Measurements from ENCODE around the gene ABCD4.
A peak's percentile ranks its signal among the peaks of the same experiment; 100 is the strongest.

The ABCD4 gene

DNA sequence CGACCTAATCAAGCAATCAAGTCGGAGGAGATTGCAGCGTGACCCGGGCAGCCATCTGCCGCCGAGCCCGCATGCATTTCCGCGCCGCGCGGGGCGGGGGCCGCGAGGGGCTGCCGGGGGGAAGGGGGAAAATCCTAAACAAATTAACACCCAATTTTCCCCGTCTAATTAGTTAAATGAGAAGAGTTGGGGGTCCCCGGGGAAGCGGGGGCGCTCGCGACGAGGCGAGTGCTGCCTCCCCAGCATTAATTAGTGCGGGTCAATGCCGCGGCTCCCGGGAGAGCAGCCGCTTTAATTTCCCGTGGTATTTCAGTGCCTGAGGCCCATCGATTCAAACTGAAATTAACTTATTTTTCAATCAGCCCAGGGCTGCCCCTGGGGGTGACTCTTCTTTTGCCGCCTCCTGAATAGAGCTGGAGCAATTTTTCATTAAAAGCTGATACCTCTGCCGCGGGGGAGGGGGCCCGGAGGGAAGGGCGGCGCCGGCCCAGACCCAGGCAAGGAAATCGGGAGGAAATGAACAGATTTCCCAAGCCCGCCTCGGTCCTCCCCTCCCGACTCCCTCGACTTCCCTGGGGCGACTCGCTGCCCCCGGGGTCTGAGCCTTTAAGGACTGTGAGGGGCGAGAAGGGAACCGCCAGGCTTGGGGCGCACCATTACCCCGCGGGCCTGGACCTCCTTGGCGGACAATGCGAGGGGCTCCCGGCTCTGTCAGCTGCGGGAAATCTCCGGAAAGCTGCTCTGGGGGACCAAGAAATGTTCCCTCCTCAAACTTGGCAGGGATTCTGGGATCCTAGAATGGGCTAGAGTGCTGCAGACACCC, 44.6 kb downstream of the ABCD4 start:
- no peak for DNase-seq

- DNase-seq, result peak; percentile 71
These were observed 45.4 kb downstream of the ABCD4 start for GRCh38 chr14:74257078-74257940.

DNA sequence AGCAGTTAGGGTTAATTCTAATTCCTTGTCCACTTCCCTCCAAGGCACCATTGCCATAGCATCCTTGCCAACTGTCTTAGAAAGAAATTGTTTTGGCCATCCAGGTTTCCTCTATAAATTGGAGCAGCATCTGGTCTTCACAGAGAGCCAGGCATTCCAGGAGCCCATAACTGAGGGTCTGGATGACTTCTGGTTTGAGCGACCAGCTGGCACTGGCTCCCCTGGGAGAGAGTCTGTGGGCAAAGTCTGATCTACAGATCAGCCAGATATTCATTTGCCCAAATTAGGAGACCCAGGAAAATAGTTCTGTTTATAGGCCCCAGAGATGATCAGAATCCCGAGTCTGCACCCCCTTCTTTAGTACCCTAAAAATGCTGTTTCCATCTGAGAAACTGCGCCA, 47.5 kb downstream of the ABCD4 start:
- DNase-seq, result no peak

- no peak for DNase-seq
These were observed 53.0 kb downstream of the ABCD4 start for GRCh38 chr14:74249433-74250375.

DNA sequence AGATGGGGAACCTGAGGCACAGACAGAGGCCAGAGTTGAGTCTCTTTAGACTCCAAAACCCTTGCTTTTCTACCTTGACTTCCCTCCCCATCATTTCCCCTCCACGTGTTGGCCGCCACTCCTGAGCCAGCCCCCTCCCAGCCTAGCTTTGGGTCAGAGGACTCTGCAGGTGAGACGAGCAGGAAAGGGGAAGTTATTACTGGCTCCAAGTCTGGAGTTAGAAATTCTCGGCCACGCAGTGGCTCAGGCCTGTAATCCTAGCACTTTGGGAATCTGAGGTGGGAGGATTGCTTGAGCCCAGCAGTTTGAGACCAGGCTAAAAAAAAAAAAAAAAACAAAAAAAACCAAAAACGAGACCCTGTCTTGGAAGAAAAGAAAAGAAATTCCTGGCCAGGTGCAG, 54.7 kb downstream of the ABCD4 start:
- DNase-seq, result no peak

DNA sequence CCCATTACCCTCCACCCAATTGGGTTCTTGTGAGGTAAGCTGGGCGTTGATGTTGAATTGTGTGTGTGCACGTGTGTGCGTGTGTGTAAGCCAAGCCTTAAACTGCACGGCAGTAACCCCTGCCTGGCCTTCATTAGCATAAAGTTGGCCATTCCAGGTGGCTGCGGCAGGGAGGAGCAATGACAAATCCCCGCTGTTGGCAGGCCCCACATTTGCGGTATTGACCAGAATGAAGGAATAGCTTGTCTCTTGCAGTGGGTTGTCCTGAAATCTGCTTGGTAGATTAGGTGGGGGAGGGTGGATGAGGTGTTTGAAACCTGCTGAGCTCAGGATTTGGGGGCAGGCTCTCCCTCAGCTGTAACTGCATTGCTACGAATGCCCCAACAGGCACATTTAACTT, 56.2 kb downstream of the ABCD4 start:
- no peak for DNase-seq

GRCh38 chr14:74245292-74245691, 57.4 kb downstream of the ABCD4 start:
- DNase-seq, result no peak

DNA sequence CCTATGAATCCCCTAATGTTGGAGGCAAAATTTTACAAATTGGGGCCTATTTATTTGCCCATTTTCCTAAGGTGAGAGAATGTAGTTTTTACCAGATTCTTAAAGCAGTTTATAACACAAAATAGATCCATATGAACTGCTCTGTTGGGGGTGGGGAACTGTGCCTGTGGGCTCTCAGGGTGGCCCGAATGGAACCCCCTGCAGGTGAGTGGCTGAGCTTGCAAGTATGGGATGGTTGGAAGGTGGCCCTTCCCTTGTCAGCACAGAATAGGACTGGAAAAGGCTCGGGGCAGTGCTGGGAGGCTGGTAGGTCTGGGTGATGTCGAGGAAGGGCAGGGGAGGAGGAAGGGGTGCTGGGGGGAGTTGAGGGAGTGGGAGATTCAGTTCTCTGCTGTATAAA, 58.6 kb downstream of the ABCD4 start:
- no peak for DNase-seq

DNA sequence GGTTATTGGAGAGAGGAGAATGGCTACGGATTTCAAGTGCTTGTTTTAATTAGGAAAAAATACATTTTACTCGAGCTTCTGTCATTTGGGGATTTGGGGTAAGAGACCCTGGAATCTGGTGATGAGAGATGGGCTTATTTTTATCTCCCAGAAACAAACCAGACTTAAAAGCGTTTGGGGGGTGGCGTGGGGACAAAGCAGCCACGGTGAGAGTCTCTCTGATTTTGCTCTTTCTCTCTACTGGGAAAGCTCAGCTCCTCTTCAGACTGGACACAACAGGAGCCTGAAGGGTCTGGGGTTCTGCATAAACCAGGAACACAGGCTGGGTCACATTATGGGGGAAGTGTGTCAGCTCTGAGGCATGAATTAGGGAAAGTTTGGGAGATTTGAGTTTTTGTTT, 59.7 kb downstream of the ABCD4 start:
- no peak for DNase-seq

DNA sequence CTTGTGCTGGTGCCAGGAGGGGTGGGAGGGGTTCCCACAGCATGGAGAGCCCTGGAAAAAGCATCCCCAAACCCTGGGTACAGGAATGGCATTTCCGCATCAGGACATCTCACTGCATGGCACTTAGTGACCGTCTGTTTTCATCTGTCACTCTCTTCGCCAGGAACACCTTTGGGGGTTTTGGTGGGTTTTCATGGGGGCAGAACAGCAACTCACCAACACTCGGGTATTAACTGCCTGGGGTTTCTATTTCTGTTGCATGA, 60.0 kb downstream of the ABCD4 start:
- no peak for DNase-seq

GRCh38 chr14:74242021-74242779, 60.5 kb downstream of the ABCD4 start:
- DNase-seq, result no peak

DNA sequence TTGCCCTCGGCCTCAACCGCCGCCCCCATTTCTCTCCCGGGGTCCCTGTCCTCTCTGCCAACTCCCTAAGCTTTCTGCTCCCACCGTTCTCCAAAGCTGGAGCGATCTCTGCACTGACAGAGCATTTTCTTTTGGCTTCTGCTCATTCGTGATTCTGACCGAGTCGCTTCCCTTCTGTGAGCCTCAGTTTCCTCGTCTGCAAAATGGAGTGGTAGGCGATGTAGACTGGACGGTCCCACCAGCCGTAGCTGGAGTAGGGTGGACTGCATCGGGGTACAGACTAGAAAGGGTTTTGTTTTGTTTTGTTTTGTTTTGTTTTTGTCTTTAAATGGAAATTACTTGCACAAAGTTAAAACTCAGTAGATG, 61.1 kb downstream of the ABCD4 start:
- no peak for DNase-seq

- DNase-seq, result no peak
These were observed 61.7 kb downstream of the ABCD4 start for GRCh38 chr14:74240794-74241651.

DNA sequence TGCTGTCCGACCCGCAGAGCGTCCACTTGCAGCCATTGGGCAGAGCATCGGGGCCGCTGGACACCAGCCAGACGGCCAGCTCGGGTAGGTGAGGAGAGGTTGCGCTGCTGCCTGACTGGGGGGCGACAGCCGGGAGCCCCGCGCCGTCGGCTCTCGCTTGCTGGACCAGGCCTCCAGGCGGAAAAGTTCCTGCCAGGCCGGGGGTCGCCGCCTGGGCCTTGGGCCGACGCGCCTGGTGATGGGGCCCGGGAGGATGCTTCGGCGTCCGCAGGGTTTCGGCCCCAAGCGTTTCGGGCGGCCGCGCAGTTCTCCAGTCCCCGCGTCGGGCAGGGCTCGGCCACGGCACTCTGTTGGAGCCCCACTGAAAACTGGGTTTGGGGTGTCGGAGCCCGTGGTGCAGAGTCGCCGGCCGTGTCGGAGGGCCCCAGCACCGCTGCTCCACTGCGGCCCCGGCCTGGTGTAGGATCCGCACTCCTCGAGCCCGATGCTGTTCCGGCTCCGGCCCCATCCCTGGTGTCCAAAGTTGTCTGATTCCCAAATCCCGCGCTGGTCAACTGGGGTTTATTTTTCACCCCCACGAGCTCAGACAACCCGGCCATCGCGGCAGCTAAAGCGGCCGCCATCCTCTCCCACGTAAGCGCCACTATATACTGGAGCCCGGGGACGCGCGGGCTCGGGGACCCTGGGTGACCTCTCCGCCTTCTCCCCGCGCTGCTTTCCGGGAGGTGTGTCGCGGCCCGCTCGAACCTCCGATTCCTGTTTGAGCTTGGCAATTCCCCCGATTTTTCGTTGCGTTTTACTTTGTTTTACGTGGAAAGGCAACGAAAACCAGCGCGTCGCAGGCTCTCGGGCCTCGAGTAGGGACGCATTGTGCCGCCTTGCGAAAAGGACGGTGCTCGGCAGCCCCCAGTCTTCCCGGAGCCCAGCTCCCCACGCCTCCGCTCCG, 62.6 kb downstream of the ABCD4 start:
- no peak for DNase-seq

- DNase-seq, result no peak
These were observed 63.5 kb downstream of the ABCD4 start, which contains the start of gene VSX2 for GRCh38 chr14:74238974-74239847. TSS of gene VSX2 (plus strand) at chr14:74239449. CDS start at chr14:74239562, 113 bp downstream.

- no peak for DNase-seq
These were observed 65.3 kb downstream of the ABCD4 start for GRCh38 chr14:74237441-74237840.

Measured in CD4-positive, alpha-beta T cell treated with Interleukin-12 subunit alpha and Interleukin-12 subunit beta, for 1 hour (primary cell).